ENCODE results near the gene KLHL36. TPM values are rescaled to one million over a fixed set of nuclear protein-coding genes. Genes with fewer than 3 reads are reported as not detected.

Gene KLHL36
- total RNA-seq, 1 donor from 2014 or later, result 26.2 TPM

GRCh38 chr16:84700446-84701300, 52.4 kb downstream of the KLHL36 start:
- Mint-ChIP-seq H3K4me3 (peak overlapping the region; percentile 98), H3K27me3 (ENCODE audit: low read depth) (no peaks in the 10 kb centered on the region), H3K9me3 (no peaks in the 10 kb centered on the region), H3K36me3 (ENCODE audit: low read depth) (no peaks in the 10 kb centered on the region), H3K4me1 (peaks cover 44% of the 10 kb centered on the region), H3K27ac (ENCODE audit: unreplicated experiment) (peak overlapping the region; percentile 89)
- no peak for DNase-seq (ENCODE audit: low read depth, low spot score)
- TF ChIP-seq, protein P1, sequence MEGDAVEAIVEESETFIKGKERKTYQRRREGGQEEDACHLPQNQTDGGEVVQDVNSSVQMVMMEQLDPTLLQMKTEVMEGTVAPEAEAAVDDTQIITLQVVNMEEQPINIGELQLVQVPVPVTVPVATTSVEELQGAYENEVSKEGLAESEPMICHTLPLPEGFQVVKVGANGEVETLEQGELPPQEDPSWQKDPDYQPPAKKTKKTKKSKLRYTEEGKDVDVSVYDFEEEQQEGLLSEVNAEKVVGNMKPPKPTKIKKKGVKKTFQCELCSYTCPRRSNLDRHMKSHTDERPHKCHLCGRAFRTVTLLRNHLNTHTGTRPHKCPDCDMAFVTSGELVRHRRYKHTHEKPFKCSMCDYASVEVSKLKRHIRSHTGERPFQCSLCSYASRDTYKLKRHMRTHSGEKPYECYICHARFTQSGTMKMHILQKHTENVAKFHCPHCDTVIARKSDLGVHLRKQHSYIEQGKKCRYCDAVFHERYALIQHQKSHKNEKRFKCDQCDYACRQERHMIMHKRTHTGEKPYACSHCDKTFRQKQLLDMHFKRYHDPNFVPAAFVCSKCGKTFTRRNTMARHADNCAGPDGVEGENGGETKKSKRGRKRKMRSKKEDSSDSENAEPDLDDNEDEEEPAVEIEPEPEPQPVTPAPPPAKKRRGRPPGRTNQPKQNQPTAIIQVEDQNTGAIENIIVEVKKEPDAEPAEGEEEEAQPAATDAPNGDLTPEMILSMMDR (conservative IDR thresholded peaks at IDR 0.05), result no peak

DNA sequence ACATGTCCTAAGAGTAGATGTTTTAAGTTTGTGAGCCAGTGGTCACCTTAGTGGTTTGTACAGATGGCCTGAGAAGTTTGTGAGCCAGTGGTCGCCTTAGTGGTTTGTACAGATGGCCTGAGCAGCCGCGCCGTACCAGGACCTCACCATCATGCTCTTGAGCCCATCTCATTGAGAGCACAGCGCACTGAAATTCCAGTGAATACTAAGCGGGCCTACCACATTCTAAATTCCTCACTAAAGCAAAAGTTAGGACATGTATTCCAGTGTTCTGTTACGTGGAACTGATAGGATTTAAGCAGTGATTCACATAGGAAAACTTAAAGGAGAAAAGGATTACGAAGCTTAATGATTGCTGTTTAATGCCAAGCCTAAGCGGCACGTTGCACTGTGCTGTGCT, 55.4 kb downstream of the KLHL36 start:
- TF ChIP-seq, protein P1 (conservative IDR thresholded peaks at IDR 0.05), result no peak
- Mint-ChIP-seq H3K36me3 (ENCODE audit: low read depth) (no peaks in the 10 kb centered on the region), H3K27me3 (ENCODE audit: low read depth) (no peaks in the 10 kb centered on the region), H3K4me1 (peaks cover 51% of the 10 kb centered on the region), H3K4me3 (no peak overlapping the region), H3K27ac (ENCODE audit: unreplicated experiment) (no peak overlapping the region), H3K9me3 (no peaks in the 10 kb centered on the region)
- DNase-seq (ENCODE audit: low read depth, low spot score), result no peak

DNA sequence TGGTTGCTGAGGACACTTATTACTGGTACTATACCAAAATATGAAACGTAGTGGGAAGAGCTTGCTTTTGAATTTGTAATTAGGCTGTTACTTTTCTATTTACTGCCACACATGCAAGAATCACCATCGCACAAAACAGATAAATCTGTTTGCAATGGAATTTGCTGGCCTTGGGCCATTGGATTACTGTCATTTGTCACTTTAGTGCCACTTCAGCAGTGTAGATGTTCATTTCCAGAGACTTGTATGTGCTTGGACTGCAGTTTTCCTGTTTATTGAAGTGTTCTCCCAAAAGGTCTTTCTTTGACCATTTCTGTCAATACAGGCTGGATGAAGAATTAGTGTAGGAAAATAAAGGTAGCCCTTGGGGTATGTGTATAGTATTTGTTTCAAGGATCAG, 55.9 kb downstream of the KLHL36 start:
- no peak overlapping the region for H3K4me3 Mint-ChIP-seq
- TF ChIP-seq, protein P1 (conservative IDR thresholded peaks at IDR 0.05), result no peak
- no peaks in the 10 kb centered on the region for H3K9me3 Mint-ChIP-seq
- no peaks in the 10 kb centered on the region for H3K36me3 Mint-ChIP-seq (ENCODE audit: low read depth)
- no peaks in the 10 kb centered on the region for H3K27me3 Mint-ChIP-seq (ENCODE audit: low read depth)
- no peak for DNase-seq (ENCODE audit: low read depth, low spot score)
- H3K4me1 Mint-ChIP-seq, result peaks cover 52% of the 10 kb centered on the region
- H3K27ac Mint-ChIP-seq (ENCODE audit: unreplicated experiment), result no peak overlapping the region

- no peaks in the 10 kb centered on the region for H3K36me3 Mint-ChIP-seq (ENCODE audit: low read depth)
- TF ChIP-seq, protein P1 (conservative IDR thresholded peaks at IDR 0.05), result no peak
- H3K4me3 Mint-ChIP-seq, result no peak overlapping the region
- DNase-seq (ENCODE audit: low read depth, low spot score), result no peak
- H3K9me3 Mint-ChIP-seq, result no peaks in the 10 kb centered on the region
- H3K27ac Mint-ChIP-seq (ENCODE audit: unreplicated experiment), result no peak overlapping the region
- H3K4me1 Mint-ChIP-seq, result peaks cover 49% of the 10 kb centered on the region
- H3K27me3 Mint-ChIP-seq (ENCODE audit: low read depth), result no peaks in the 10 kb centered on the region
Observed at GRCh38 chr16:84706856-84707255, 58.5 kb downstream of the KLHL36 start.

- no peaks in the 10 kb centered on the region for H3K27me3 Mint-ChIP-seq (ENCODE audit: low read depth)
- peak overlapping the region; percentile 10 for H3K27ac Mint-ChIP-seq (ENCODE audit: unreplicated experiment)
- no peak overlapping the region for H3K4me3 Mint-ChIP-seq
- TF ChIP-seq, protein P1 (conservative IDR thresholded peaks at IDR 0.05), result no peak
- H3K4me1 Mint-ChIP-seq, result peaks cover 53% of the 10 kb centered on the region
- no peak for DNase-seq (ENCODE audit: low read depth, low spot score)
- H3K9me3 Mint-ChIP-seq, result no peaks in the 10 kb centered on the region
- H3K36me3 Mint-ChIP-seq (ENCODE audit: low read depth), result no peaks in the 10 kb centered on the region
Observed at GRCh38 chr16:84709609-84710008, 61.3 kb downstream of the KLHL36 start.

Data from neural crest cell (in vitro differentiated cells).